IMR-90 (cell line): ENCODE measurements around the gene INHBE. TPM values are rescaled to one million over a fixed set of nuclear protein-coding genes. Genes with fewer than 3 reads are reported as not detected.

Experiments used
- ATAC-seq: fragments of 200-7000 bp; cut with Tn5 transposase; 2 replicates; pipeline ENCODE4 v1.9.1; 2020; ENCODE audit warnings: low read depth, mild to moderate bottlenecking, moderate library complexity
- BruUV-seq: library from RNA; stranded (reverse); fragments of 400-500 nt; replicated peaks from 2 replicates; lab custom pipeline; 2021; lab: Mats Ljungman, UMichigan
- CTCF ChIA-PET: fragments of 300-600 bp; formaldehyde crosslinking; extraction: SDS; loops from one replicate; lab custom pipeline; 2021; ENCODE audit warnings: antibody characterized with exemption; lab: Yijun Ruan, JAX
- POLR2A ChIA-PET: fragments of 300-600 bp; sonication (Branson Sonifier 250); formaldehyde crosslinking; loops from one replicate; lab custom pipeline; 2022; ENCODE audit warnings: antibody characterized with exemption; ENCODE audit not compliant: unreplicated experiment; lab: Charles Lee
- DNase-seq: peaks from one replicate; pipeline ENCODE4 v3.0.0; 2013
- H2AFZ ChIP-seq: replicated peaks from 2 replicates; pipeline ENCODE3; 2013; ENCODE audit warnings: low read length, mild to moderate bottlenecking; ENCODE audit not compliant: poor library complexity
- H2AK5ac ChIP-seq: 2 replicates; pipeline ENCODE4 v1.6.1; 2013; ENCODE audit warnings: low read depth, low read length, inconsistent platforms
- H2AK9ac ChIP-seq: replicated peaks from 2 replicates; pipeline ENCODE3; 2013; ENCODE audit warnings: mild to moderate bottlenecking, low read depth, low read length, moderate library complexity; ENCODE audit not compliant: poor library complexity
- H2BK120ac ChIP-seq: 2 replicates; pipeline ENCODE4 v1.6.1; 2013; ENCODE audit warnings: low read depth, low read length, inconsistent platforms
- H2BK15ac ChIP-seq: 3 replicates; pipeline ENCODE4 v1.6.1; 2013; ENCODE audit warnings: low read depth, low read length, inconsistent platforms
- H2BK20ac ChIP-seq: 2 replicates; pipeline ENCODE4 v1.6.1; 2013; ENCODE audit warnings: low read depth, mild to moderate bottlenecking, inconsistent platforms, low read length, moderate library complexity
- H2BK5ac ChIP-seq: 2 replicates; pipeline ENCODE4 v1.6.1; 2013; ENCODE audit warnings: mild to moderate bottlenecking, low read depth, low read length, inconsistent platforms; ENCODE audit not compliant: poor library complexity, severe bottlenecking
- H3K14ac ChIP-seq: replicated peaks from 2 replicates; pipeline ENCODE4 v1.6.1; 2013; ENCODE audit warnings: low read depth, low read length, inconsistent platforms
- H3K18ac ChIP-seq: 2 replicates; pipeline ENCODE4 v1.6.1; 2013; ENCODE audit warnings: low read depth, low read length, control low read depth
- H3K23ac ChIP-seq: 2 replicates; pipeline ENCODE4 v1.6.1; 2013; ENCODE audit warnings: low read depth, low read length, inconsistent platforms
- H3K27ac ChIP-seq: 2 replicates; pipeline ENCODE4 v1.5.1; 2013; ENCODE audit warnings: mild to moderate bottlenecking, control low read depth, low read length; ENCODE audit not compliant: insufficient read depth
- H3K27me3 ChIP-seq: 2 replicates; pipeline ENCODE4 v1.6.1; 2013; ENCODE audit warnings: low read length; ENCODE audit not compliant: control insufficient read depth, insufficient read depth
- H3K36me3 ChIP-seq: 2 replicates; pipeline ENCODE4 v1.6.1; 2013; ENCODE audit warnings: low read length, mixed read lengths; ENCODE audit not compliant: control insufficient read depth, insufficient read depth
- H3K4ac ChIP-seq: 2 replicates; pipeline ENCODE4 v1.6.1; 2013; ENCODE audit warnings: low read depth, low read length, inconsistent platforms
- H3K4me1 ChIP-seq: 2 replicates; pipeline ENCODE4 v1.6.1; 2013; ENCODE audit warnings: low read length, mixed read lengths; ENCODE audit not compliant: control insufficient read depth, insufficient read depth
- H3K4me2 ChIP-seq: 2 replicates; pipeline ENCODE4 v1.6.1; 2013; ENCODE audit warnings: low read depth, mild to moderate bottlenecking, control low read depth, low read length, moderate library complexity
- H3K4me3 ChIP-seq: 2 replicates; pipeline ENCODE4 v1.5.1; 2013; ENCODE audit warnings: low read depth, mild to moderate bottlenecking, control low read depth, low read length, moderate library complexity; ENCODE audit not compliant: insufficient read depth
- H3K56ac ChIP-seq: 2 replicates; pipeline ENCODE4 v1.6.1; 2013; ENCODE audit warnings: low read length, inconsistent platforms; ENCODE audit not compliant: insufficient read depth; ENCODE audit errors: extremely low read depth
- H3K79me1 ChIP-seq, 2 experiments: 2 replicates each; pipeline ENCODE4 v1.6.1; 2013; ENCODE audit warnings: low read length in 2 of 2, inconsistent platforms in 1 of 2, low read depth in 1 of 2
- H3K9ac ChIP-seq: 2 replicates; pipeline ENCODE4 v1.6.1; 2013; ENCODE audit warnings: low read depth, low read length, control low read depth
- H3K9me1 ChIP-seq: 2 replicates; pipeline ENCODE4 v1.6.1; 2013; ENCODE audit warnings: low read length, inconsistent platforms; ENCODE audit not compliant: insufficient read depth
- H3K9me3 ChIP-seq: 2 replicates; pipeline ENCODE4 v1.6.1; 2013; ENCODE audit warnings: low read length; ENCODE audit not compliant: control insufficient read depth, insufficient read depth
- H4K20me1 ChIP-seq: 2 replicates; pipeline ENCODE4 v1.6.1; 2013; ENCODE audit warnings: low read length, inconsistent platforms; ENCODE audit not compliant: insufficient read depth
- H4K5ac ChIP-seq: 2 replicates; pipeline ENCODE4 v1.6.1; 2013; ENCODE audit warnings: mild to moderate bottlenecking, low read depth, low read length, control low read depth
- H4K8ac ChIP-seq, 2 experiments: 2 replicates each; pipeline ENCODE4 v1.6.1; 2013; ENCODE audit warnings: low read depth in 2 of 2, low read length in 2 of 2, control low read depth in 1 of 2, inconsistent platforms in 1 of 2
- H4K91ac ChIP-seq: 2 replicates; pipeline ENCODE4 v1.6.1; 2013; ENCODE audit warnings: low read depth, low read length, inconsistent platforms; ENCODE audit not compliant: insufficient read depth
- BHLHE40 ChIP-seq: fragments of 150-350 bp; IDR thresholded peaks from 2 replicates; pipeline ENCODE4 v1.6.1; 2016; ENCODE audit warnings: mild to moderate bottlenecking, low read depth, low read length
- CTCF ChIP-seq: conservative IDR thresholded peaks from 2 replicates; pipeline ENCODE4 v1.5.1; 2012; ENCODE audit warnings: mild to moderate bottlenecking, low read depth, low read length, improper control_type of control experiment
- MAZ ChIP-seq: IDR thresholded peaks from 2 replicates; pipeline ENCODE4 v1.6.1; 2012; ENCODE audit warnings: low read depth, mild to moderate bottlenecking, low read length, improper control_type of control experiment, moderate library complexity, borderline replicate concordance
- MXI1 ChIP-seq: IDR thresholded peaks from 2 replicates; pipeline ENCODE4 v1.6.1; 2012; ENCODE audit warnings: low read depth, mild to moderate bottlenecking, low read length, moderate library complexity, borderline replicate concordance
- POLR2A ChIP-seq: IDR thresholded peaks from 2 replicates; pipeline ENCODE4 v1.6.1; 2012; ENCODE audit warnings: mild to moderate bottlenecking, low read depth, low read length
- USF2 ChIP-seq: fragments of 150-350 bp; IDR thresholded peaks from 2 replicates; pipeline ENCODE4 v1.6.1; 2017; ENCODE audit warnings: mild to moderate bottlenecking, antibody characterized with exemption, low read length, low read depth
- WGBS, 2 experiments: methylation state at CpG; one replicate each; pipeline versions ENCODE4 v1.1.5 to v1.1.7; 2013; ENCODE audit warnings: missing lambda C conversion rate in 2 of 2; ENCODE audit not compliant: insufficient read length in 1 of 2; ENCODE audit errors: extremely low coverage in 2 of 2; 5-methylcytosine and 5-hydroxymethylcytosine counted together
- dilution Hi-C: fragments of 300-500 bp; cut with HindIII; formaldehyde crosslinking; loops from one replicate; pipeline ENCODE4 v1.14.3; 2018; ENCODE audit warnings: low sequenced_read_pairs; ENCODE audit not compliant: unreplicated experiment
- in situ Hi-C: fragments of 300-500 bp; cut with MboI; formaldehyde crosslinking; loops from 3 replicates; pipeline ENCODE4 v1.14.3; 2019; ENCODE audit warnings: low sequenced_read_pairs, inconsistent platforms, mixed read lengths
- intact Hi-C: fragments of 100-400 bp; cut with micrococcal nuclease; formaldehyde crosslinking; loops from 2 replicates; pipeline ENCODE4 v1.10.0; 2022
- polyA plus RNA-seq, 3 experiments: library from polyadenylated mRNA; depleted of rRNA; stranded (reverse); fragments of >200 nt; gene quantifications; 2 replicates each; pipeline ENCODE4 v1.2.3, GENCODE V29; 2012; ENCODE audit warnings: low replicate concordance in 1 of 3
- total RNA-seq: library from RNA; depleted of rRNA; stranded (reverse); fragments of >200 nt; gene quantifications from 2 replicates; pipeline ENCODE4 v1.2.3, GENCODE V29; 2012
- TF ChIP-seq, protein P1 (sequence below): fragments of 150-350 bp; IDR thresholded peaks from 2 replicates; pipeline ENCODE4 v1.6.1; 2016; ENCODE audit warnings: low read depth, mild to moderate bottlenecking, low read length, moderate library complexity, borderline replicate concordance

The INHBE gene
- total and polyA plus RNA-seq, 2 of the 4 experiments (the other 2 are of a cell fraction) = 0.90 to 1.7 TPM

DNA sequence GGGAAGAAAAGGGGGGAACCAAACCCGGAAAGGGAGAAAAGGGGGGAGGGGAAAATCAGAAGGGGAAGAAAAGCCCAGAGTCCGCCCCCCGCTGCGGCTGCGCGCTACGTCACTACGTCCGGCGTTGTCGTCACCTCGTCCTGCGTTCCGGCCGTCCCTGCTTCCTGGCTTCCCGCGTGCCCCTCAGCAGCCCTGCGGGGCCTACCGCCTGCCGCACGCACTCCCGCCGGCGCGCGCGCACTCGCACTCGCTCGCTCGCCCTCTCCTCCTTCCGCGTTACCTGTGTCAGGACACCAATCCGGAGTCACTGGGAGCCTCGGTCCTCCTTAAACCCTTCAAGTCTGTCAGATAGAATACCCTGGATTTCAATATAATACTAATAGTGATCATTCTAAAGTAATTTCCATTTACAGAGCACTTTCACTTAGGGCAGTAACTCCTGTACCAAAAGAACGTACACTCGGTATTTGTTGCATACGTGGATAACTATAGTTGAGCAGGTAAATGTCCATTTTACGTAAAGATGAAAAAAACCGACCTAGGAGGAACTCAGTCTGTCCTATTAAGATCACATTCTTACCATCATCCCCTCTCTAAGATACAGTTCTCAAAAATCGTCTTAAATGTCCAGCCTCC is 24.1 kb upstream of the INHBE start, which contains the start of gene R3HDM2:
Gene R3HDM2 (minus strand): TSS at position 113 of the 636 bp plus-strand sequence. CDS start 120,615 bp downstream, outside the sequence.
- Histone ChIP-seq H4K20me1 (no peaks in the 10 kb centered on the region; the same call in 1 of the 2 replicates), H3K27ac (peak within 1 kb of the TSS; percentile 96), H2BK5ac (peak within 1 kb of the TSS; percentile 80), H3K9me3 (no peaks in the 10 kb centered on the region), H3K27me3 (no peaks in the 10 kb centered on the region), H3K9me1 (0 out of 2 replicates have a peak, but pooled peaks cover 3% of the 10 kb centered on the region), H3K14ac (peak within 1 kb of the TSS; percentile 94), H2BK20ac (peak within 1 kb of the TSS; percentile 27; the same call in 1 of the 2 replicates), H2AFZ (peak within 1 kb of the TSS; percentile 92), H4K5ac (peak within 1 kb of the TSS; percentile 97), H3K4me1 (peaks cover 3% of the 10 kb centered on the region), H2BK15ac (0 out of 3 replicates have a peak within 1 kb of the TSS, but pooled peaks have one; percentile 19), H3K9ac (peak within 1 kb of the TSS; percentile 97), H3K23ac (peak within 1 kb of the TSS; percentile 98), H3K36me3 (no peaks in the 10 kb centered on the region), H3K18ac (peak within 1 kb of the TSS; percentile 90), H4K8ac (peak within 1 kb of the TSS; percentile 94 to 97), H3K4ac (peak within 1 kb of the TSS; percentile 93), H2BK120ac (no peak within 1 kb of the TSS; the same call in 1 of the 2 replicates), H2AK9ac (peak within 1 kb of the TSS; percentile 86), H4K91ac (peak within 1 kb of the TSS; percentile 95), H3K4me2 (peak within 1 kb of the TSS; percentile 97), H3K4me3 (peak within 1 kb of the TSS; percentile 98), H3K56ac (peak within 1 kb of the TSS; percentile 81), H3K79me1 (peaks cover 19 to 41% of the 10 kb centered on the region in 2 experiments), H2AK5ac (peak within 1 kb of the TSS; percentile 85)
- ATAC-seq (peak; percentile 96), DNase-seq (peak; percentile 96)
- ChIA-PET POLR2A (no interaction called here), CTCF (no interaction called here)
- peak; percentile 65; the same call in 1 of the 2 replicates for TF ChIP-seq MXI1
- TF ChIP-seq CTCF = no peak
- TF ChIP-seq USF2 = peak; percentile 54
- TF ChIP-seq BHLHE40 = peak; percentile 73; the same call in 1 of the 2 replicates
- peak; percentile 71; the same call in 1 of the 2 replicates for TF ChIP-seq MAZ
- TF ChIP-seq, protein P1, sequence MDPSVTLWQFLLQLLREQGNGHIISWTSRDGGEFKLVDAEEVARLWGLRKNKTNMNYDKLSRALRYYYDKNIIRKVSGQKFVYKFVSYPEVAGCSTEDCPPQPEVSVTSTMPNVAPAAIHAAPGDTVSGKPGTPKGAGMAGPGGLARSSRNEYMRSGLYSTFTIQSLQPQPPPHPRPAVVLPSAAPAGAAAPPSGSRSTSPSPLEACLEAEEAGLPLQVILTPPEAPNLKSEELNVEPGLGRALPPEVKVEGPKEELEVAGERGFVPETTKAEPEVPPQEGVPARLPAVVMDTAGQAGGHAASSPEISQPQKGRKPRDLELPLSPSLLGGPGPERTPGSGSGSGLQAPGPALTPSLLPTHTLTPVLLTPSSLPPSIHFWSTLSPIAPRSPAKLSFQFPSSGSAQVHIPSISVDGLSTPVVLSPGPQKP = no peak
- peak; percentile 88 for TF ChIP-seq POLR2A
- TSS peak; percentile 81 for BruUV-seq
- dilution Hi-C loops = no loop called here
- in situ Hi-C loops = no loop called here
- intact Hi-C loops = loop anchor here (5.0 kb wide), 1 partner anchor 124 kb away; no protein-coding TSS in a partner anchor
- WGBS, 2 experiments = 0% methylated on average over 3 of the region's 41 CpGs; no CpG with 5 or more reads in 1 of the 2 experiments
